HG03432 (cell line): Measurements from ENCODE around the gene PRDX4.
"Not testable (repeated sequence)": the region's sequence is repeated elsewhere in the genome, so short reads cannot be mapped to it uniquely, and the experiment has no call there.

Experiments used
- ATAC-seq: cut with Tn5 transposase; IDR thresholded peaks from one replicate; pipeline ENCODE4 v1.9.1; 2021; ENCODE audit warnings: mild to moderate bottlenecking, moderate library complexity; ENCODE audit not compliant: unreplicated experiment

Gene PRDX4

GRCh38 chrX:23670528-23670927, 3.2 kb downstream of the PRDX4 start:
- ATAC-seq, result no peak

GRCh38 chrX:23673108-23673507, 5.8 kb downstream of the PRDX4 start:
- no peak for ATAC-seq

- ATAC-seq, result not testable (repeated sequence)
These were observed 9.2 kb downstream of the PRDX4 start for GRCh38 chrX:23676486-23676885.

GRCh38 chrX:23692166-23692565, 24.9 kb downstream of the PRDX4 start:
- ATAC-seq, result no peak

GRCh38 chrX:23694606-23695005, 27.3 kb downstream of the PRDX4 start:
- ATAC-seq, result peak; percentile 74

GRCh38 chrX:23699636-23700194, 32.4 kb downstream of the PRDX4 start:
- ATAC-seq, result no peak

- ATAC-seq, result no peak
These were observed 37.4 kb downstream of the PRDX4 start for GRCh38 chrX:23704673-23705206.

GRCh38 chrX:23705235-23705634, 37.9 kb downstream of the PRDX4 start:
- no peak for ATAC-seq

GRCh38 chrX:23720117-23720677, 52.9 kb downstream of the PRDX4 start:
- no peak for ATAC-seq

- no peak for ATAC-seq
These were observed 58.9 kb downstream of the PRDX4 start for GRCh38 chrX:23726191-23726590.

GRCh38 chrX:23727206-23727605, 59.9 kb downstream of the PRDX4 start:
- ATAC-seq, result no peak

- ATAC-seq, result no peak
These were observed 61.9 kb downstream of the PRDX4 start for GRCh38 chrX:23729214-23729613.

GRCh38 chrX:23731951-23732350, 64.7 kb downstream of the PRDX4 start:
- no peak for ATAC-seq

- peak; percentile 90 for ATAC-seq
These were observed 65.4 kb downstream of the PRDX4 start for GRCh38 chrX:23732704-23733103.
